ENCODE measurements around the gene RANBP3L.
"Not testable (repeated sequence)": the region's sequence is repeated elsewhere in the genome, so short reads cannot be mapped to it uniquely, and the experiment has no call there.

Gene RANBP3L

GRCh38 chr5:36202521-36202961, 99.2 kb downstream of the RANBP3L start:
- DNase-seq = no peak

- no peak for DNase-seq
Observed at GRCh38 chr5:36200513-36200912, 101.2 kb downstream of the RANBP3L start.

DNA sequence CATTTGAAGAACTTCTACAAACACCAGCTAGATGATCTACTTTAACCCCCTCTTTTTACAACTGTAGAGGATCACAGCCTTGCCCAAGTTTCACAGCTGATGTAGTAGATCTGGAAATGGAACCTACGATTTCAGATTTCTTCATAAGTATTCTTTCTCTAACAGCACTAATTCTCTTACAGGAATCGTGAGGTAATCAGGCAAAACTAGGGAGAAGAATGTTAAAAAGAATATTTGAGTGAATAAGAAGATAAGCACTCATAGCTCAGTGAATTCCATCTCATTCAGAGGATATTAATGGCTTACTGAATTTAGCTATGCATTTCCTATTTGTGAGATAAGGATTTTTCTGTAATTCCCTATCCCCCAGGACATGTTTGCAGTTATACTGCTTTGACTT, 102.1 kb downstream of the RANBP3L start:
- DNase-seq = no peak

GRCh38 chr5:36198783-36199182, 102.9 kb downstream of the RANBP3L start:
- DNase-seq = not testable (repeated sequence)
